Measurements from ENCODE around the gene DCAF8.

The DCAF8 gene

DNA sequence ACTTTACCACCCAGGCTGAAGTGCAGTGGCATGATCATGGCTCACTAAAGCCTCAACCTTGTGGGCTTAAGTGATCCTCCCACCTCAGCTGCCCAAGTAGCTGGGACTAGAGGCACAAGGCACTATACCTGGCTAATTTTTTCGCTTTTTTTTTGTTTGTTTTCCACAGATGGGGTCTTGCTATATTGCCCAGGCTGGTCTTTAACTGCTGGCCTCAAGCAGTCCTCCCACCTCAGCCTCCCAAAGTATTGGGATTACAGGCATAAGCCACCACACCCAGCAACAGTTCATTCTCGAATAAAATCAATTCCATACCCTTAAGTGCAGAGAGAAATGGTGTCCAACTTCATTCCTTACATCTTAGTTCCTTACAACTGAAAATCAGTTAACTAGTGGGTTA lies 24.8 kb downstream of the DCAF8 start:
- no peak overlapping the region for H3K27ac ChIP-seq
- TF ChIP-seq, protein P1, sequence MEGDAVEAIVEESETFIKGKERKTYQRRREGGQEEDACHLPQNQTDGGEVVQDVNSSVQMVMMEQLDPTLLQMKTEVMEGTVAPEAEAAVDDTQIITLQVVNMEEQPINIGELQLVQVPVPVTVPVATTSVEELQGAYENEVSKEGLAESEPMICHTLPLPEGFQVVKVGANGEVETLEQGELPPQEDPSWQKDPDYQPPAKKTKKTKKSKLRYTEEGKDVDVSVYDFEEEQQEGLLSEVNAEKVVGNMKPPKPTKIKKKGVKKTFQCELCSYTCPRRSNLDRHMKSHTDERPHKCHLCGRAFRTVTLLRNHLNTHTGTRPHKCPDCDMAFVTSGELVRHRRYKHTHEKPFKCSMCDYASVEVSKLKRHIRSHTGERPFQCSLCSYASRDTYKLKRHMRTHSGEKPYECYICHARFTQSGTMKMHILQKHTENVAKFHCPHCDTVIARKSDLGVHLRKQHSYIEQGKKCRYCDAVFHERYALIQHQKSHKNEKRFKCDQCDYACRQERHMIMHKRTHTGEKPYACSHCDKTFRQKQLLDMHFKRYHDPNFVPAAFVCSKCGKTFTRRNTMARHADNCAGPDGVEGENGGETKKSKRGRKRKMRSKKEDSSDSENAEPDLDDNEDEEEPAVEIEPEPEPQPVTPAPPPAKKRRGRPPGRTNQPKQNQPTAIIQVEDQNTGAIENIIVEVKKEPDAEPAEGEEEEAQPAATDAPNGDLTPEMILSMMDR (conservative IDR thresholded peaks at IDR 0.05) = no peak
- TF ChIP-seq ZFX (IDR thresholded peaks at IDR 0.05) = no peak

DNA sequence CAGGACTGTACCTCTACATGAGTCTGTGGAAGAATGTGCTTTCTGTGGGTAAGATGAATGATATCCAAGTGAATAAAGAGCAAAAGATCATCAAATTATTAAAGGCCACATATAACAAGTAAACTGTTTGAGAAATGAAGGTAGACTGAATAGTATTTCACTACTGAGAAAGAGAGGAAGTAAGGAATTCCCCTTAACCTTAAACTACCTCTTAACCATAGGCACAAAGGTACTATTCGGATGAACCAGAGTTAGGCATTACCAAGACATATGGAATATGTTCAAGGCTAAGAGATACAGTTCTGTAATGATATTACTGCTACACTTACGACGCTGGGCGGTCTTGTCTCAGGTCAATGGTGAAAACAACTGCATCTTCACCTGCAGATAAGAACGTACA lies 25.5 kb downstream of the DCAF8 start:
- H3K27ac ChIP-seq = no peak overlapping the region
- TF ChIP-seq, protein P1 (conservative IDR thresholded peaks at IDR 0.05) = no peak
- no peak for TF ChIP-seq ZFX (IDR thresholded peaks at IDR 0.05)

DNA sequence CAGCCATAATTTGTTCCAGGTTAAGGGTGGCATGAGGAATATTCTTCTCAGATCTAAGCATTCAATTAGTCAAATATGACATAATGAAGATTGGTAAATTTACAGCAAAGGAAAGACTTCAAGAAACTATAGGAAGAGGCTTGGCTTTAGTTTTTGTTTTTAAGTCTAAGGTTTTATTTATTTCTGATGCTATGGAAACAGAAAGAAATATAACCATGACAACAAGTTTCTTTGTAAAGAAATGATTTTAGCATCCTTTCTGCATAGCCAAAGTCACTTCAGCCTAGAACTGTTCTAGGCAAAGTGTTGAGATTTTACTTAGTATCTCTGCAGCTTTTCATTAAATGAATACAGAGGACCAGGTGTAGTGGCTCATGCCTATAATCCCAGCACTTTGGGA lies 29.4 kb downstream of the DCAF8 start:
- no peak overlapping the region for H3K27ac ChIP-seq
- TF ChIP-seq ZFX (IDR thresholded peaks at IDR 0.05) = no peak
- TF ChIP-seq, protein P1 (conservative IDR thresholded peaks at IDR 0.05) = no peak

DNA sequence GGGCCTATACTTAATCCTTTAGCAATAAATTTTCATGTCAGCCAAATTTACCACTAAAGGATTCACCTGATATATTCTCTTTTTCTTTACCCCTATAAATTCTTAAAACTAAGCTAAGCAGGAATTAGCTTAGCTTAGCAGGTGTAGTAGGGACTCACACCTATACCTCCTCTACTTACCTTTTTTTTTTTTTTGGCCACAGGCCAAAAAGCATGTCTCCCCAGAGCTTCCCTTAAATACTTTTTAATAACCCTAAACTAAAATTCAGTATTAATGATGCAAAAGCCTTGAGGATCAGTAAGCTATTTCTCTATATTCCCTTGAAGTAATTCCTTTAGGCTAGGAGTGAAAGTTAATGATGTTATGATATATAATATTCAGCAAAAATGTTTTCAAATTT lies 33.9 kb downstream of the DCAF8 start:
- no peak overlapping the region for H3K27ac ChIP-seq
- TF ChIP-seq, protein P1 (conservative IDR thresholded peaks at IDR 0.05) = no peak
- TF ChIP-seq ZFX (IDR thresholded peaks at IDR 0.05) = no peak

DNA sequence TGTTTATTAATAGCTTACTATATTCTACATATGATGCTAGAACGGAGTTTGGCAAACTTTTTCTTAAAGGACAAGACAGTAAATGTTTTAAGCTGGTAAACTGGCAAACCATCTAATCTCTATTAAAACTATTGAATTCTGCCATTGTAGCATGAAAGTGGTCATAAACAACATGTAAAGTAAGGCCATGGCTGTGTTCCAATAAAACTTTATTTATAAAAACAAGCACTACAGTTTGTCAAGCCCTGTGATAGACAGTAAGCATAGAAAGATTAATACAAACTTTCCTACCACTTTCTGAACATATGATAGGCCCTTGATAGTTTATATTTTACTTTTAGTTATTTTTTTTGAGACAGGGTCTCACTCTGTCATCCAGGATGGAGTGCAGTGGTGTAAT lies 34.8 kb downstream of the DCAF8 start:
- no peak overlapping the region for H3K27ac ChIP-seq
- TF ChIP-seq ZFX (IDR thresholded peaks at IDR 0.05) = no peak
- TF ChIP-seq, protein P1 (conservative IDR thresholded peaks at IDR 0.05) = no peak

DNA sequence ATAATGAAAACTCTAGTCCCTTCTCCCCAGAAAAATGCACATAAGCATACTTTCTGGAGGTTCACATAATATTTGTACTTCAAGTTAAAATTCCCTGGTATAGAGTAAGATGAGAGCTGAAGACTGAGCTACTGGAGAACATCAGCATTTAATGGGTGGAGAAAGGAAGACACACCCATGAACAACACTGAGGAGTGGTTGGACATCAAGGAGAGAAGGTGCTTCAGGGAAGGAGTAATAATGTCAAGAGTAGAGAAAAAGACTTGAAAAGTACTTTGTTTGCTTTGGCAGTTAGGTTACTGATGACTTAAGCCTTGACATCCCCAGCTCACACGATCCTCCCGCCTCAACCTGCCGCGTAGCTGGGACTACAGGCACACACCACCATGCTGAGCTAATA lies 35.3 kb downstream of the DCAF8 start:
- no peak overlapping the region for H3K27ac ChIP-seq

DNA sequence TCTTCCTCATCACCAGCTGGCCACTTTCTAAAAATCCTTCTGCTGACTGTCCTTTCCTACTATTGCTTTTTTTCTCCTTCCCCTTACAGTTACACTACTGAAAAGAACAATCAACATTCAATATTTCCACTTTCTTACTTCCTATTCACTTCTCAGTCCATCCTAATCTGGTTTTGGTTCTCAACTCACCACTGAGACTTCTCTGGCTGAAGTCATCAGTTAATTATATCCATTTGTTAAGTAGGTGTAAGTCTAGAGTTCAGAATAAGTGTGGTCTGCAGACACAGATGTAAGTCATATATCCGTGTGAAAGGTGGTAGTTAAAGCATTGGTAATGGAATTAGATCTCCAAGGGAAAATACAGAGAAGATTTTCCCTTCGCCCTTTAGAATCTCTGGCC lies 35.7 kb downstream of the DCAF8 start:
- TF ChIP-seq, protein P1 (conservative IDR thresholded peaks at IDR 0.05) = no peak
- TF ChIP-seq ZFX (IDR thresholded peaks at IDR 0.05) = no peak
- no peak overlapping the region for H3K27ac ChIP-seq

More for the DNA sequence above, 35.3 kb downstream of the DCAF8 start:
- TF ChIP-seq, protein P1 (conservative IDR thresholded peaks at IDR 0.05) = no peak
- TF ChIP-seq ZFX (IDR thresholded peaks at IDR 0.05) = no peak

Measured in C4-2B (cell line).